HG02970 (cell line): Measurements from ENCODE around the gene TCERG1L.

Source experiments
- ATAC-seq: cut with Tn5 transposase; IDR thresholded peaks from one replicate; pipeline ENCODE4 v1.9.1; 2021; ENCODE audit warnings: mild to moderate bottlenecking, moderate library complexity, moderate number of reproducible peaks; ENCODE audit not compliant: unreplicated experiment, low FRiP score

The TCERG1L gene

DNA sequence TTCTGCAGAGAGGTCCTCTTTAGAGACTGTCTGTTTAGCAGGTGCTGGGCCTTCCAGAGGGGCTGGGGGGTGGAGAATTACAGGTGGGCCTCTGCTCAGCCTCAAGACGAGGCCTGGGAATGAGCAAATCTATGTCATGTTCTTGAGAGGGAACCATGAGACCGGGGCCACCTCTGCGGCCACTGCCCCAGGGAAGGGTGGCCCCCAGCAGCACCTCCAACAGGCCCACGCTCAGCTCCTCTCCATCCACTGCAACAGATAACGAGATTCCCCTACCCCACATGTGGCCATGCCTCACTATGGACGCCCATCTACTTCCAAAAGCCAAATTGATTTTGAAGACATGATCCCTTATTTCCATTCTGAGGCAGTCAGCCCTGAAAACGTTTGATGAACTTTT, 176.9 kb downstream of the TCERG1L start:
- ATAC-seq, result no peak

GRCh38 chr10:131134001-131134576, 177.4 kb downstream of the TCERG1L start:
- ATAC-seq, result no peak

DNA sequence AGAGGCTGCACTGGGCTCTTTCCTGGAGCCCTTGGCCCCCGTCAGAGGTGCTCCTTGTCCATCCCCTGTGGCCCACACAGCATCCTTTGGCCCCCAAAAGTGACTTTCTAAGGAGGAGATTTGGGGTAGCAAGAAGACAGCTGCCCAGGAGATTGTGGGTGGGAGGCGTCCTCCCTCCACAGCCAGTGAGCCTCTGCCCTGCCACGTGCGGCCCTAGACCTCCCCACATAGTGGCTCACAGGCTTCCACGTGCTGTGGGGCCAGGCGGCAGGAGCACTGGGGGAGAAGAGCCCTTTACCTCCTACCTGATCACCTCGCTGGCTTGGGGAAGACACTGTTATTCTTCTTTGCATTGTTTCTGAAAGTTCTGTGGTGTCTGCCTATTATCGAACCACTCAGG, 178.8 kb downstream of the TCERG1L start:
- no peak for ATAC-seq

- ATAC-seq, result no peak
These were observed 179.6 kb downstream of the TCERG1L start for GRCh38 chr10:131131726-131132591.

DNA sequence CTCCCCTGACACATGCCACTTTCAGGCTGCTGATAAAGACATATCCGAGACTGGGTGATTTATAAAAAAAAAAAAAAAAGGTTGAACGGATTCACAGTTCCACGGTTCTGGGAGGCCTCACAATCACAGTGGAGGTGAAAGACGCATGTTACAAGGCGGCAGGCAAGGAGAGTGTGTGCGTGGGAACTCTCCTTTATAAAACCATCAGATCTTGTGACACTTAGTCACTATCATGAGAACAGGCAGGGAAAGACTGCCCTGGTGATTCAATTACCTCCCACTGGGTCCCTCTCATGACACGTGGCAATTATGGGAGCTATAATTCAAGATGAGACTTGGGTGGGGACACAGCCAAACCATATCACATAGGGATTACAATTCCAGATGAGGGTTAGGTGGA, 181.5 kb downstream of the TCERG1L start:
- no peak for ATAC-seq

DNA sequence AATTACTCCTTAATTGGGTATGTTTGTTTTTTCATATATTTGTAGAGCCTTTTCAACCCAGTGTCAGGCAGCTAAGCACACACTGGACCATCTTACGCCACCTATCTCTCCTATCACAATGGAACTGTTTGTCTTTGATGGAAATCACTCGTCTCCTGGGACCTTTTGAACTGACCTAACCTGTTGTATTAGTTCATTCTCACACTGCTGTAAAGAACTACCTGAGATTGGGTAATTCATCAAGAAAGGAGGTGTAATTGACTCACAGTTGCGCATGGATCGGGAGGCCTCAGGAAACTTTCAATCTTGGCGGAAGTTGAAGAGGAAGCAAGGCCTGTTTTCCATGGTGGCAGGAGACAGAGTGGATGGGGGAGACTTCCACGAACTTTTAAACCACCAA, 182.0 kb downstream of the TCERG1L start:
- no peak for ATAC-seq

DNA sequence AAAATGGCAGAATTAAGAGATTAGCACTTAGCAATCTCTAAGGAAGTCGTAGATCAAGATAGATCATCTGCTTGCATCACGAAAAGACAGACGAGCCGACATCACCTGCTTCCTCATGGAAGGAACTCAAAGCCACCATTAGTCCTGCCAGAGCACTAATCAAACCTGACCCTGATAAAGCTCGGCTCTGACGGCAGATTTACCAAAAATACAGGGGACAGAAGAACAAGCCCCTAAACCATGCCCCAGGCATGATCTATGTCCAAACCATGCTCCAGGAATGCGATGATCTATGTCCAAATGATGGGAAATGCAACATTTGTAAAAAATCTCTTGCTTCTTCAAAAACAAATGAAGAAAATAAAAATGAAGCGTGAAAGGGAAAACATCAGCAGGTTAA, 182.8 kb downstream of the TCERG1L start:
- ATAC-seq, result no peak

DNA sequence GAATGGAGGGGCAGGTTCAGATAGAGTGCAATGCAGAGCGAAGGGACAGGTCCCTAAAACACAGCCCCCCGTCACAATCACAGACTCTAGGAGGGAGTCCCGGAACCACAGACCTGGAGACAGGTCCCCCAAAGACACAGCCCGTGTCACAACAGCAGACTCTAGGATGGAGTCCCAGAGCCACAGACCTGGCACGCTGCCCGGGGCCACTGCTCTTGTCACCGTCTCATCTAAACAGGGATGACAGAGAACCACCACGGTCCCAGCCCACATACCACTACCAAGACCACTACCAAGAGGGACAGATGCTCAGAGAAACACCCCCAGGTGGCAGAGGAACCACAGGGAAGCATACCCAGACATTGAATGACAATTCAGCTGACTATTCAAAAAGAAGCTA, 183.9 kb downstream of the TCERG1L start:
- no peak for ATAC-seq

DNA sequence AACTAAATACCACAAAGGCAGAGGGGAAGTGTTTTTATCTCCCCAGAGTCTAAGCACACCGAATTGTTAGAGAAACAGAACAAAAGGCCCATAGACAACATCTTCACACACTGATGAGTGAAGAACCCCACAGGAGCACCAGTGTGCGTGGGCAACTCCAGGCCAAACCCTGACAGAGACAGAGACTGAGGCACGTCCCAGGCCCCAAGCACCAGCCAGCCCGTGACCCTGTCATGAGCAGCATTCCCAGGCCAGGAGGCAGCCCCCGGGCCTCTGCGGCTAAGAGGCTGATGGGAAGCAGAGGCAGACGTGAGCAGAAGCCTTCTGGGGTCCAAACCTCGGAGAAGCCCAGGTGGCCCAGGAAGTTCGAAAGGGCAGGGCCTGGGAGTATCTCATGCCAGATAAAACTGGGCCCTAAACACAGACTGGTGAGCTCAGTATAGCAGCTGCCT, 184.4 kb downstream of the TCERG1L start:
- ATAC-seq, result no peak

- ATAC-seq, result no peak
These were observed 185.0 kb downstream of the TCERG1L start for GRCh38 chr10:131126321-131127137.

DNA sequence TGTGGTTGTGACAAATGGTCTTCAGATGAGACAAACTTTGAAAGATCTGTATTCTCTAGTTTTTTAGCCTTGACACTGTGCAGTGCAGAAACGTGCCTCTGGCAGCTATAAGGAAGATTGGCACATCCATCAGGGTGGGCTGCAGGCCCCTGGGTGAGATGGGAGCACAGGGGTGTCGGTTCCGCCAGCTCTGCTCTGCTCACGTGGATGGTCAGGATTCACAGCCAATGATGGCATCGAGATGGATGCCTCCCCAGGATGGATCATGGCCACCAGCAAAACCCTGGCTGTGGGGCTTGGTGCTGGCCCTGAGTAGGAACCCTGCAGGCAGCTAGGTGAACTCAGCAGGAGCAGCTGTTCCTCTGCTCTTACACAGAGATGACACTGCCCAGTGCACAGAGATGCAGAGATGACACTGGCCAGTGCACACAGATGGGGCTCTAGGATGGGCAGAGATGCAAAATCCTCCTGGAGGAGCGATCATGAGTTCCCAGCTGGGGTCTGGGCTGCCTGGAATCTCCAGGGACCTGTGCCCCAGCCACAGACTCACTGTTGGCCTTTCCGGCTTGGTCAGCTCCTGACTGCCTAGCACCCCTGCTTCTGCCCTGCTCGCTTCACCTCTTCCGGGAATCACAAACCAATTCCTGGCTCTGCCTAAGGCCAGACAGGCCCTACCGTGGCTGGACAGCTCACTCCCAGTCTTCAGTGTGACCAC, 185.9 kb downstream of the TCERG1L start:
- no peak for ATAC-seq

GRCh38 chr10:131124945-131125344, 186.6 kb downstream of the TCERG1L start:
- no peak for ATAC-seq

GRCh38 chr10:131123496-131123895, 188.0 kb downstream of the TCERG1L start:
- no peak for ATAC-seq

GRCh38 chr10:131121511-131122035, 189.9 kb downstream of the TCERG1L start:
- no peak for ATAC-seq

DNA sequence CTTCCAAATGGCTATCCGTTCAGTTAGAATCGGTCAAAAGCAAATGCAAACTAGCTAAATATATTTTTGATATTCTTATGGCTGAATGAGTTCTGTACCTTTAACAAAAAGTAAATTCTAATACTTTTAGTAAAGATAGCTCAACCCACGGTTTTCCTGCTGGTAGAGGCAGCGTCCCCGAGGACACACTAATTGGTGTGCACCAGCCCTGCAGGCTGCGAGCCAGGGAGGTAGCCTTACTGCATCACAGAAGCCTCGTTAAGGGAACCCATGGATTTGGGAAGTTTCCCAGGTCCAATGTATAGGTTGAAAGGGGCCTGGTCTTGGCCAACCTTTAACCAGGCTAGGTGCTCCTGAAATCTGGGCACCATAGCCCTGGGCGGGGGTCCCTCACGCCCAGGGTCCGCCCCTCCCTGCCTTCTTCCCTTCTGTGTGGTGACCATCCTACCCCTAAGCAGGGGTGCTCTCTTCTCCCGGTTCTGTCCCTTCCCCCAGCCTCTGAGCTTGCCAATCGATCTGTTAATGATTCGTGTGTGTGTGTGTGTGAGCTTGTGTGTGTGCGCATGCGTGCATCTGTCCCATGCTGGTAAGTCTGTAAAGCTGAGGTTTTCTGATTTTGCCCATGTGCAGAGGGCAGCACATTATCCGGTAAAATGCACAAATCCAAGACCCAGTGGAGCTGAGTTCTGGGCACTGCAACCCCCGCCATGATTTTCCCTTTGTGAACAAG, 191.7 kb downstream of the TCERG1L start:
- no peak for ATAC-seq

DNA sequence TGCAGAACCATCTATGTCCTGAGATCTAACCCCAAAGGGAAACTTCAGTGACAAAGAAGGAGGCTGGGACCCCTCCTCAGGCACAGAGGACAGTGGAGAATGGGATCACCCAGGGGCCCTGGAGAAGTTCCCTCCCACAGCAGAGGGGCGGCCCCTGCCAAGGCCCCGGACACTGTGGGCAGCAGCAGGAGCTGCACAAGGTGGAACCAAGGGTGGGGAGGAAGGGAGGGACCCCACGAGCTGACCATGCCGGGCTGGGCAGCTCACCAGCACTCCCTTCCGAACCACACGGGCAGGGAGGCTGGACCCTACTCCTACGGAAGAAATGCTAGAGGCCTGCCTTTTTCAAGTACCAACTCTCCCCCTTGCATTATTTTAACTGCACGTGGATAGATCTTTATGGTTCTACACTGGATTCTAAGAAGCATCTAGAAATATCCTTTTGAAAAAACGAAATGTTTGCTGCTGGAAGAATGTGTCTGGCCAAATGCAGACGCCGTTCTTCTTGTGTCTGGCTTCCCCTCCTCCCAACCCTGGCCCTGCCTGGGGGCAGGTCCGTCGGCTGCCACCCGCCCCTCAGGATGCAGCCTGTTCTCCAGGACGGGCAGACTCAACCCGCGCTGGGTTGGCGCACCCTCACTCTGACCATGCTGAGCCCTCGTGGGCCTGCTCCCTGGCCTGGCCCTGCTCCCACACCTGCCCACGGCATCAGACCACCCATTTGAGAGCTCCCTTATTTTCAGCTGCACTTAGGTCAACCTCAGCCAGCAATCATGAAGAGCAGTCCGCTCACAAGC, 193.9 kb downstream of the TCERG1L start:
- ATAC-seq, result no peak

- ATAC-seq, result no peak
These were observed 194.5 kb downstream of the TCERG1L start for GRCh38 chr10:131116991-131117375.

DNA sequence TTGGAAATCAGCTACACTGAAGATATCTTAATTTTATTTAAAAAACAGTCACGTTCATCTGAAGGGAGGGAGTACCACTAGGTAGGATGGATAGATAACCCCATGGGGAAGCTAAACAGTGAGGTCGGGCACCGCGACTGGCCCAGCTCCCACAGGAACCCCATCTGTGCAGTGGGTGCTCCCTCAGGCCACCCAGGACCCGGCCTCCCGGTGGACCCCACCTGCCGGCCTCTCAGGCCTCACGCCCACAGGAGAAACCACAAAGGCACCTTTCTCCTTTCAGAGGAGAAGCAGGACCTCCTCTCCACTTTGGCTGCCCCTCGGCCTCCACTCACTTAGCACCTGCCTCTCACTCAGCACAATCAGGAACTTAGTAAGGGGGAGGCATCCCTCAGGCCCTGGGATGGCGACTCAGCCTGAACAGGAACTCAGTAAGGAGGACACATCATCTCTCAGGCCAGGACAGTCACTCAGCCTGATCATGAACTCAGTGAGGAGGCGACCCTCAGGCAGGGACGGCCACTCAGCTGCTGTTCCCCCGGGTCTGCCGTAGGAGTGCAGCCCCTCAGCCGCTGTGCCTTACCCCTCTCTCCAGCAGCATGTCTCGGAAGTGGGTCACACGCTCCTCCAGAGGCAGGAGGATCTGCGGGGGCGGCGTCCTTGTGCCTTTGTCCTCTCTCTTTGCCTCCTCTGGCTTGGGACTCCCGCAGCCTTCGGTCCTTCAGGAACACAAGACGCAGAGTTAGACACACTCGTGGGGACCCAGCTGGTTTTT, 195.1 kb downstream of the TCERG1L start:
- no peak for ATAC-seq
